Naive thymus-derived CD4-positive, alpha-beta T cell (primary cell): ENCODE data around the gene USH1G. TPM values are rescaled to one million over a fixed set of nuclear protein-coding genes. Genes with fewer than 3 reads are reported as not detected.
A peak's percentile ranks its signal among the peaks of the same experiment; 100 is the strongest.
"Not testable (repeated sequence)": the region's sequence is repeated elsewhere in the genome, so short reads cannot be mapped to it uniquely, and the experiment has no call there.

Source experiments
- ATAC-seq: fragments of 150-1000 bp; cut with Tn5 transposase; 2 replicates; pipeline ENCODE4 v1.10.0; 2021; ENCODE audit warnings: mild to moderate bottlenecking, moderate library complexity
- CTCF ChIA-PET: fragments of 350-600 bp; sonication (Branson Sonifier 250); formaldehyde crosslinking; loops from one replicate; lab custom pipeline; 2021; ENCODE audit warnings: antibody characterized with exemption; lab: Charles Lee
- POLR2A ChIA-PET: fragments of 350-600 bp; sonication (Branson Sonifier 250); formaldehyde crosslinking; loops from one replicate; lab custom pipeline; 2021; ENCODE audit warnings: antibody characterized with exemption, inconsistent platforms; lab: Charles Lee
- DNase-seq, 9 donors: peaks; one replicate each; pipeline versions ENCODE4 v3.0.0 to v3.0.0-alpha.2; 2020 to 2022; ENCODE audit warnings: mixed read lengths in 1 of 9
- H3K27ac ChIP-seq: one replicate; pipeline ENCODE4 v1.7.0; 2013; ENCODE audit warnings: mild to moderate bottlenecking, low read depth, low read length, moderate library complexity
- H3K27me3 ChIP-seq, 2 donors: one replicate each; pipeline ENCODE4 v1.7.0; 2013; ENCODE audit warnings: low read length in 2 of 2, mild to moderate bottlenecking in 2 of 2, moderate library complexity in 2 of 2; ENCODE audit not compliant: control insufficient read depth in 2 of 2, insufficient read depth in 2 of 2
- H3K36me3 ChIP-seq, 3 experiments: 1 replicate in 2 of 3; 2 replicates in 1 of 3; pipeline ENCODE4 v1.7.0; 2013; ENCODE audit warnings: low read length in 3 of 3, mild to moderate bottlenecking in 3 of 3, moderate library complexity in 1 of 3; ENCODE audit not compliant: insufficient read depth in 3 of 3, control insufficient read depth in 2 of 3
- H3K4me1 ChIP-seq, 2 donors: one replicate each; pipeline ENCODE4 v1.7.0; 2013; ENCODE audit warnings: low read length in 2 of 2, mild to moderate bottlenecking in 2 of 2, moderate library complexity in 1 of 2; ENCODE audit not compliant: control insufficient read depth in 2 of 2, insufficient read depth in 2 of 2
- H3K4me3 ChIP-seq: 2 replicates; pipeline ENCODE4 v1.7.0; 2013; ENCODE audit warnings: mild to moderate bottlenecking, low read length
- H3K9me3 ChIP-seq, 3 experiments: 1 replicate in 2 of 3; 2 replicates in 1 of 3; pipeline ENCODE4 v1.7.0; 2013; ENCODE audit warnings: low read length in 3 of 3; ENCODE audit not compliant: control insufficient read depth in 2 of 3
- H3K27ac Mint-ChIP-seq, 9 donors: one replicate each; pipeline ENCODE4 v1.8.0; 2020 to 2022; ENCODE audit warnings: mixed read lengths in 9 of 9, mild to moderate bottlenecking in 8 of 9, moderate library complexity in 5 of 9, inconsistent platforms in 2 of 9
- H3K27me3 Mint-ChIP-seq, 5 donors: one replicate each; pipeline ENCODE4 v1.8.0; 2021 to 2022; ENCODE audit warnings: mixed read lengths in 5 of 5, mild to moderate bottlenecking in 1 of 5
- H3K36me3 Mint-ChIP-seq, 5 donors: one replicate each; pipeline ENCODE4 v1.8.0; 2020 to 2022; ENCODE audit warnings: mixed read lengths in 5 of 5, mild to moderate bottlenecking in 3 of 5, inconsistent platforms in 1 of 5
- H3K4me1 Mint-ChIP-seq, 7 donors: one replicate each; pipeline ENCODE4 v1.8.0; 2020 to 2022; ENCODE audit warnings: mixed read lengths in 7 of 7, mild to moderate bottlenecking in 3 of 7, inconsistent platforms in 1 of 7
- H3K4me3 Mint-ChIP-seq, 10 donors: one replicate each; pipeline ENCODE4 v1.8.0; 2020 to 2022; ENCODE audit warnings: mild to moderate bottlenecking in 10 of 10, mixed read lengths in 10 of 10, moderate library complexity in 6 of 10, inconsistent platforms in 2 of 10
- H3K9me3 Mint-ChIP-seq, 11 donors: one replicate each; pipeline ENCODE4 v1.8.0; 2020 to 2022; ENCODE audit warnings: mixed read lengths in 11 of 11, mild to moderate bottlenecking in 4 of 11, inconsistent platforms in 1 of 11, moderate library complexity in 1 of 11
- intact Hi-C, 2 donors: fragments of 100-400 bp; cut with micrococcal nuclease; formaldehyde crosslinking; loops; one replicate each; pipeline ENCODE4 v1.15.1; 2023
- polyA plus RNA-seq, 2 donors: library from polyadenylated mRNA; unstranded; fragments of 300-500 nt; fragmentation: Illumina TruSeq; gene quantifications; one replicate each; pipeline ENCODE4 v1.2.3, GENCODE V29; 2021
- total RNA-seq, 6 experiments: library from RNA in 5 of 6; stranded (reverse) in 5 of 6; gene quantifications; 1 replicate in 5 of 6; 2 replicates in 1 of 6; pipeline ENCODE4 v1.2.3 and lab custom pipeline; 2021 to 2026

The USH1G gene
- total and polyA plus RNA-seq, 7 experiments from 2014 or later, result not detected

DNA sequence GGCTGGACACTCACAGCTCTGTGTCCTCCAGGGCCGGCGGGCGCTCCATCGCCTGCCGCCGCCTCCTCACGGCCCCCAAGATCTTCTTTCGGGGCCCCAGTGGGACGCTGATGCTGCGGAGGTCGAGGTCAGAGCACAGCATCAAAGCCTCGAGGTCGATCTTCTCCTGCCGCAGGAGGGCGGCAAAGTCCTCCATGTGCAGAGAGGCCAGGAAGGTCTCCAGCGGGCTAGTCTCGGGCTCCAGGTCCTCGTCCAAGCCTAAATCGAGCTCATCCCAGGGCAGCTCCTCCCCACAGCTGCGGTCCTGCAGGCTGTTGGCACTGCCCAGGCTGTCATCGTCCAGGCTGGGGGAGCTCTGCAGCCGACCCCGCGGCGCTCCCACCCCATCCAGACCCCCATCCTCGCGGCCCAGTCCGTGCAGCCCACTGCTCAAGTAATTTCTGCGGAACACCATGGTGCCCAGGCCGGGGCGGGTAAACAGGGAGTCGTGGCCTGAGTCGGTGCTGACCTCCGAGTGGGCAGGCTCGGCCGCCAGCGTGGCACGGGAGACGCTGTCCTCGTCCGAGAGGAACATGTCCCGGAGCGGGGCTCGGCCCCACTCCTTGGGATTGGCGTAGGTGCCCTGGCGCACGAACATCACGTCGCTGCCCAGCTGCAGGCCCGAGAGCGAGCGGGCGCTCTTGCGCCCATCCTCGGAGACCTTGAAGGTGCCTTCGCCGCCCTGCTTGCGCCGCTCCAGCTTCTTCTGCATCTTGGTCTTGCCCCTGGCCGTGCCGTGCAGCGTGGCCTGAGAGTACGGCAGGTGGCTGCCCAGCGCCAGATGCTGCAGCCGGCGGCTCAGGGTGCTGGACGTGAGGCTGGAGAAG, 3.4 kb downstream of the USH1G start:
- Mint-ChIP-seq H3K27ac (no peak overlapping the region), H3K9me3 (no peaks in the 10 kb centered on the region), H3K4me3 (no peak overlapping the region), H3K27me3 (peaks cover 14 to 40% (median 24%) of the 10 kb centered on the region in 5 donors), H3K36me3 (no peaks in the 10 kb centered on the region), H3K4me1 (peaks cover 2 to 19% (median 6%) of the 10 kb centered on the region in 7 donors)
- H3K4me3 ChIP-seq, result no peak overlapping the region
- no peak for DNase-seq
- POLR2A ChIA-PET, result no interaction called here
- no peak for ATAC-seq
- H3K4me1 ChIP-seq, result peaks cover 3 to 12% of the 10 kb centered on the region in 2 donors
- H3K9me3 ChIP-seq, result no peaks in the 10 kb centered on the region
- CTCF ChIA-PET, result interaction anchor here (0.7 to 0.9 kb wide), 2 partner anchors 38 to 42 kb away, joined by 3 to 5 read pairs; no protein-coding TSS in a partner anchor
- peaks cover 0 to 6% of the 10 kb centered on the region in 2 donors for H3K27me3 ChIP-seq
- no peaks in the 10 kb centered on the region for H3K36me3 ChIP-seq
- no peak overlapping the region for H3K27ac ChIP-seq
- intact Hi-C loops, result no loop called here

DNA sequence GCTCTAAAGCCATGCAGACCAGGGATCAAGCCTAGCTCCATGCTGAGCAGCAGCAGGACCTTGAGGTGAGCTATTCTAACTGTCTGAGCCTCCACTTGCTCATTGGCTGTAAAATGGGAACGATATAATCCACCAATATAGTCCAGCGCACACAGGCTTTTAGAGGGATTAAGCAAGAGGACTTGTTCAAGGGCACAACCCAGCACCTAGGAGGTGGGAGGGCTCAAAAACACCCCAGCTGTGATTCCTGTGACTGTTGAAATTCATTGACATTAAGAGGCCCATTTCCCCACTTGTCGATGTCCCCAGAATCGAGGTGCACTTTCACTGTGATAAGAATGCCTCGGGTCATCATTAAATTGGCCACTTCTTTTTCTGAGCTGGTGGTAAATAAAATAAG, 4.1 kb downstream of the USH1G start:
- POLR2A ChIA-PET, result no interaction called here

DNA sequence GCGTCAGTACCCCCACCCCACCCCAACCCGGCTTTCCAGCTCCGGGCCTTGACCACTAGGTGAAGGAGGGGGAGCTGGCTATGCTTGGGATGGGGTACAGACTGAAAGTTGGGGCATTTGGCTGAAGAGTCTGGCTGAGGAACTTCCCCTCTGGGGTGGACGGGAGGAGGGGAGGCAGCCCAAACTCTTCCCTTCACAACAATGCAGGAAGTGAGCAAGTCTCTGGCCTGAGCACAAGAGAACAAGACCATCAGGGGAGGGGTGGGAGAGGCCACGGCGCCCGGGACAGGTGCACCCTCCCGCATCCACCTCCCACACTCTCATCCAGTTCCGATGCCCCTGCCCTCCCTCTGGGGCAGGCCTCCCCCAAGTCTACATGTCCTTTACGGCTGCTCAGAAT, 5.6 kb downstream of the USH1G start:
- Histone ChIP-seq H3K9me3 (no peaks in the 10 kb centered on the region), H3K36me3 (no peaks in the 10 kb centered on the region), H3K4me1 (no peaks in the 10 kb centered on the region), H3K27ac (no peak overlapping the region), H3K4me3 (no peak overlapping the region), H3K27me3 (peaks cover 0 to 2% of the 10 kb centered on the region in 2 donors)
- Mint-ChIP-seq H3K36me3 (no peaks in the 10 kb centered on the region), H3K4me1 (peaks cover 0 to under 1% (median 0%) of the 10 kb centered on the region in 7 donors), H3K4me3 (no peak overlapping the region), H3K27me3 (peaks cover 8 to 27% (median 18%) of the 10 kb centered on the region in 5 donors), H3K27ac (no peak overlapping the region), H3K9me3 (no peaks in the 10 kb centered on the region)
- ATAC-seq, result peak; percentile 73
- ChIA-PET POLR2A (no interaction called here), CTCF (no interaction called here)
- DNase-seq, result no peak
- intact Hi-C loops, result no loop called here

More for the DNA sequence above, 4.1 kb downstream of the USH1G start:
- H3K4me3 ChIP-seq, result no peak overlapping the region
- no peaks in the 10 kb centered on the region for H3K36me3 ChIP-seq
- ATAC-seq, result no peak
- peaks cover 0 to 6% of the 10 kb centered on the region in 2 donors for H3K4me1 ChIP-seq
- no peak overlapping the region for H3K27ac ChIP-seq
- Mint-ChIP-seq H3K9me3 (no peaks in the 10 kb centered on the region), H3K27me3 (peaks cover 11 to 36% (median 20%) of the 10 kb centered on the region in 5 donors), H3K4me3 (no peak overlapping the region), H3K36me3 (no peaks in the 10 kb centered on the region), H3K4me1 (peaks cover 0 to 11% (median 2%) of the 10 kb centered on the region in 7 donors), H3K27ac (no peak overlapping the region)
- intact Hi-C loops, result no loop called here
- H3K27me3 ChIP-seq, result peaks cover 0 to 6% of the 10 kb centered on the region in 2 donors
- no peaks in the 10 kb centered on the region for H3K9me3 ChIP-seq
- DNase-seq, result no peak
- CTCF ChIA-PET, result interaction anchor here (0.7 to 0.9 kb wide), 2 partner anchors 39 to 43 kb away, joined by 3 to 5 read pairs; no protein-coding TSS in a partner anchor

DNA sequence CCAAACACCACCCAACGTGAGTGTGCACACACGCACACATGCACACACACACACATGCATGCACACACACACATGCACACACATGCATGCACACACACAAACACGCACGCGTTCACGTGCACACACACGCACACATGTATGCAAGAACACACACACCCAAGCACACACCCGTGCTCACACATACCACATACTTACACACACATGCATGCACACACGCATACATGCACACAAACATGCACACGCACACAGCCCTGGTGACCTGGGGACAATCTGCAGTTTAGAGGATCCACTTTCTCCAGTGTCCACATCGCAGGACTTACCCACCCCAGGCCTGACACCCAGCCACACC, 6.2 kb downstream of the USH1G start:
- no peaks in the 10 kb centered on the region for H3K36me3 ChIP-seq
- CTCF ChIA-PET, result no interaction called here
- Mint-ChIP-seq H3K4me3 (no peak overlapping the region), H3K4me1 (no peaks in the 10 kb centered on the region), H3K27me3 (peaks cover 5 to 22% (median 12%) of the 10 kb centered on the region in 5 donors), H3K36me3 (no peaks in the 10 kb centered on the region), H3K27ac (no peak overlapping the region), H3K9me3 (no peaks in the 10 kb centered on the region)
- ATAC-seq, result no peak
- H3K9me3 ChIP-seq, result no peaks in the 10 kb centered on the region
- intact Hi-C loops, result no loop called here
- POLR2A ChIA-PET, result no interaction called here
- H3K4me3 ChIP-seq, result no peak overlapping the region
- no peak for DNase-seq
- no peak overlapping the region for H3K27ac ChIP-seq
- H3K4me1 ChIP-seq, result no peaks in the 10 kb centered on the region
- no peaks in the 10 kb centered on the region for H3K27me3 ChIP-seq

DNA sequence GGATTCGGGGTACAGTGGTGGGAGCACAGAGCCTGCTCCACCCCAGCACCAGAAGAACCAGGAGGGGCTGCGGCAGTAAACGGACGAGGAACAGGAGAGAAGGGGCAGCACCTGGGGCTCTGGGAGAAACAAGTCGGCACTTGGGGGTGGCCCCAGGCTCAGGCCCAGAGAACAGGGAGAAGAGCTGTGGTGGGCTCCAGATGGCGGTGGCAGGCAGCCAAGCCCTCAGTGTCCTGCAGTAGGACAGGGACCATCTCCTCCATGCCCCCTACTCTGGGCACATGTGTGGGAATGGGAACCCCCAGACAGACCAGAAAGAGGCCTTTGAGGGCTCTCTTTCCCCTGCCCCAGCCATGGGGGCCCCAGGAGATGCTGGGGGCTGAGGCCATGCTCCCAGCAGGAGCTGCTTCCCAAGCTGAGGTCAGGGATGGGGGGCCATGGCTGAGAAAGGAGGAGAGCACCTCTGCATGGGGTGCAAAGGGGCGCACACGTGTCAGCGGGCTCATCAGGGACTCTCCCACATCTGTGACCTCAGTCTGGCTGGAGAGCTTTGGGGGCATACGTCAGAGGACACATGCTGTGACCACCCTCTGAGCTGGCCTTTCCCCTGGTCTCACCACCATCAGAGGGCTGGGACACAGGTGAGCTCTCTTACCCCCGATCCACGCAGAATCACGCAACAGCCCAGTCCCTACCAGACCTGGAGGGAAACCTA, 6.8 kb downstream of the USH1G start:
- ChIA-PET CTCF (interaction anchor here (0.6 kb wide), 1 partner anchor 54 kb away, joined by 3 read pairs; no protein-coding TSS in a partner anchor), POLR2A (no interaction called here)
- H3K4me3 Mint-ChIP-seq, result no peak overlapping the region
- Histone ChIP-seq H3K27ac (no peak overlapping the region), H3K4me3 (no peak overlapping the region), H3K4me1 (no peaks in the 10 kb centered on the region), H3K27me3 (no peaks in the 10 kb centered on the region), H3K36me3 (no peaks in the 10 kb centered on the region), H3K9me3 (no peaks in the 10 kb centered on the region)
- ATAC-seq (no peak), DNase-seq (no peak)
- no peaks in the 10 kb centered on the region for H3K36me3 Mint-ChIP-seq
- no peaks in the 10 kb centered on the region for H3K9me3 Mint-ChIP-seq
- H3K27me3 Mint-ChIP-seq, result peaks cover 5 to 18% (median 12%) of the 10 kb centered on the region in 5 donors
- H3K27ac Mint-ChIP-seq, result no peak overlapping the region
- intact Hi-C loops, result no loop called here
- no peaks in the 10 kb centered on the region for H3K4me1 Mint-ChIP-seq

DNA sequence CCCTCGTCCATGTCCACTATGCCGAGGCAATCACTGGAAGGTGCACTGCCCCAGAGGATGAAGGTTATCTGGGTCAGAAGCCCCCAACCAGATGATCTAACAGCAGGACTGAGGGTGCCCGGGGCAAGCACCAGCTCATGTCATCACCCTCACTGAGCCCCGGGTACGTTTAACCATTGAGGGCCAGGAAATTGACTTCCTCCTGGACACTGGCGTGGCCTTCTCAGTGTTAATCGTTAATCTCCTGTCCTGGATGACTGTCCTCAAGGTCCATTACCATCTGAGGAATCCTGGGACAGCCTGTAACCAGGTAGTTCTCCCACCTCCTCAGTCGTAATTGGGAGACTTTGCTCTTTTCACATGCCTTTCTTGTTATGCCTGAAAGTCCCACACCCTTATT, 11.6 kb downstream of the USH1G start:
- H3K9me3 Mint-ChIP-seq, H3K27me3 ChIP-seq, H3K4me3 ChIP-seq, H3K9me3 ChIP-seq, DNase-seq, H3K36me3 ChIP-seq, H3K4me3 Mint-ChIP-seq, ATAC-seq, H3K4me1 Mint-ChIP-seq, H3K36me3 Mint-ChIP-seq, intact Hi-C loops, H3K27ac Mint-ChIP-seq, POLR2A ChIA-PET, H3K27ac ChIP-seq, H3K4me1 ChIP-seq: not testable (repeated sequence)
- H3K27me3 Mint-ChIP-seq, result peaks cover 0 to 11% (median under 1%) of the 10 kb centered on the region in 5 donors
- CTCF ChIA-PET, result interaction anchor here (1.1 kb wide), 1 partner anchor 50 kb away, joined by 3 read pairs; no protein-coding TSS in a partner anchor
